Fibroblast of upper back skin (primary cell): ENCODE measurements around the gene MPPED2.

Experiments
- DNase-seq: peaks from one replicate; pipeline ENCODE4 v3.0.0-alpha.2; 2013

MPPED2 gene

DNA sequence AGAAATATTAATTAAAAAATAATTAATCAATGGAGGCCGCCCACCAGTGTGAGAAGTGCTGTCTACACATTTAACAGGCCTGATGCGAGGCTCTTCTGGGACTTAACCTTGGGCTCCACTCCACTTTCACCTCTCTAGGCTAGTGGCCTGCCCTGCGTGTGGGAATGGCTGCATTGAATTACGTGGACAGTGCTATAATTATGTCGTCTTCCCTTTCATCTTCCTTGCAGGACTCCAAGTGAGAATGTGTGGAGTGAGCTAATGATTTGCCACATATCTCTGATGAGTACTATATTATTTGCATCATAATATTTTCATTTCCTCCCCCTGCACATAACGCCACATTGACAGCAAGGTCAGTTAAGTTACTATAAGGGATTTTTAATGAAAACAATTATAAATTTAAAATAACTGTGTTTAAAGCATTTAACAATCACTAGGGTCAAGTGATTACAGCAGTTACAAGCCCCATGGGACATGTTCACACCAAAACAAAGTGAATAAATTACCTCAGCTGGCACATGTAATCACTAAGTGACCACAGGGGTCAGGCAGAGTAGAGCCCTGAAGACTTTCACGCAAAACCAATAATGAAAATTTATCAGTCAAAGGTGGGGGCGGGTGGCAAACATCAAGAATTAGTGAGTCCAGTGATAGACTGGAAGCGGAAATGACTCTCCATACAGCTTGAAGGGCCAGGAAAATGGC lies 63.5 kb downstream of the MPPED2 start:
- no peak for DNase-seq

DNA sequence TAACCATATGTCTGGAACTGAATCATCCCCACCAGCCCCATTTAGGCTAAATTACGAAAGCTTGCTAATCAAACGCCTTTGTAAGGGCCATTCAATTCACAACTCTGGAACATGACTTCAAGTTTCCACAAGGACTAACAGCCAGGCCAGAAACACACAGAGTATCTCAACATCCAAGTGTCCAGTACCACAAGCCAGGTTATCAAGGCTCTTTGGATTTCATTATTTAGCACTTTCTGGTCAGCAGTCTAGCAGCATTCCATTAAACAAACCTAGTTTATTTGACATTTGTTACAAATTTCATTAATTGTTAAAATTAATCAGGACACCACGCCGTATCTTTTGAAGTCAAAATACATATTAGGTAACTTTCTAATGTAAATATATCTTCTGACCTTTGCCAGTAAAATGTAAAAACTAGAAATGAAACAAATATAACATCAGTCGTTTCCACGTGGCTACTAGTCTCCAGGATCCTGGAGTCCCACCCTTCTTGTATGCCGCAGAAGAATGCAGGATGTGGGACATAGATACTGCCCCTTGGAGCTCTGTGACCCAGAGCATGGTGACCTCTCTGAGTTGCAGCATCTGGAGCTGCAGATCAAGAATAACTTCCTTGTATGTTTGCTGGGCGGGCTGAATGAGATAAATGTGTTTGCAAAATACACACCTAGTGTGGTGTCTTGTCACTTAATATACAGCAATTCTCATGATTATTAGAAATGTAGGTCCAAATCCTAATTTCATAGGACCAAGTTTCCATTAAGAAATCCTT lies 64.7 kb downstream of the MPPED2 start:
- no peak for DNase-seq

DNA sequence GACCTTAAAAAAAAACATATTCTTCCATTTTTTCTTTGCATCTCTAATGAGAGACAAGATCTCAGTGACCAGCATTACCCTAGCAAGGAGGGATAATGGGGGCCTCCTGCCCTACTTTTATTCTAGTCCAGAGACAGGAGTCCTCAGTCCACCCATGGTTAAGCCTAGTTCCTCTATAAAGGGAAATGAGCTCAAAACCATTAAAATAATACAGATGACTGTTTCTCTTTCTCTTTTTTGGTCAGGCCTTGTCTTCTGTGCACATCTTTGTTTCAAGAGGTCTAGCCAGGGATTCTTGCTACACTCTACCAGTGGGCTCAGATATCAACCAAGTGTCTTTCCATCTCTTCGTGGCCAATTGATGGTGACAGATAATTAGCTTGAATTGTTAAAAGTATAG lies 73.1 kb downstream of the MPPED2 start:
- DNase-seq = no peak

DNA sequence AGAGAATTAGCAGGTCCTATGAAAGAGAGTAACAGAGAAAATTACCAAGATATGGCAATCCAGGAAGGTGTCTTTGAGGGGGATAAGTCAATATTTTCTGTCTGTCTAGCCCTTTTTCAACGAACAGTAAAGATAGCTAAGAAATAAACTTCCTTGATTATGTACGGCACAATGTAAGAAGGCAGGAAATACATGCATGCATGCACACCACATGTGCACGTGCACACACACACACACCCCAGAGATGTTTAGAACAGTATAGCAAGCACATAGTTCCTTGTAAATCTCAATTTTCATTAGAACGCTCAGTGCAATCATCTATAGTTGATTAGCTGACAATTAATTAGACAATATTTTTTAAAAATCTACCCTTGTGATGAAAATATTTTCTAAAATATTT lies 74.7 kb downstream of the MPPED2 start:
- DNase-seq = no peak

DNA sequence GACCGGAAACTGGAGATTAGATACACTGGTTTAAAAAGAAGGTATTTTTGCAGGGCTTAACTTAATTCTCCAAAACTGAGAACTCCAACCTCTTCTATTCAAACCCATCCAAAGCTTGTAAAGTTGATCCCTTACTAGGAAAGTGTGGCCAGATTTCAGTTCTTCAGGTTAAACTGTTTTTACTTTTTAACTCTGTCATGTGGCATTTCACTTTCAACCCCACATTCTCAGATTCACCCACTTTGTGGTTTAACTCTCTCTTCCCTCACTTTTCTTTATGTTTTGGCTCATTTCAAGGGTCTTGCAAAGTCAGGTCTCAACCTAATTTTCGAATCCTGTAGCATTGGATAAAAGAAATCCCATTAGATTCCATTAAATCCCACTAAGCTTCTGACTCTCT lies 75.4 kb downstream of the MPPED2 start:
- no peak for DNase-seq

DNA sequence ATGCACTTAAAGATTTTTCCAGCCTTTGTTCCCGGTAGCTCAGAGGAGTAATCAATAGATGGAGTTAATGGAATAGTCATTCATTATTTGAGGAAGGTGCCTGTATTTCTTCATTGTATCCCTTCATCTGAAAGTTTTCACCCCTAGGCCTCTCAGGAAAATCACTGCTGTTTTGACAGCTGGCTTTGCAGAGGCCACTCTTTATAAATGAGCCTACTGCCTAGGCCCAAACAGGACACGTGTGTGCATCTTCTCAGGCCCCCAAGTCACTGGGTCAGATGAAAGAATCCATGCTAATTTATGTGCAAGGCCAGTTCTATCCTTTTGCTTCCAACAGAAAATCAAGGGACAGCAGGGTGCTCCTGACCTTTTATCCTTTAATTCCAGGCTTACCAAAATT lies 76.8 kb downstream of the MPPED2 start:
- DNase-seq = no peak

DNA sequence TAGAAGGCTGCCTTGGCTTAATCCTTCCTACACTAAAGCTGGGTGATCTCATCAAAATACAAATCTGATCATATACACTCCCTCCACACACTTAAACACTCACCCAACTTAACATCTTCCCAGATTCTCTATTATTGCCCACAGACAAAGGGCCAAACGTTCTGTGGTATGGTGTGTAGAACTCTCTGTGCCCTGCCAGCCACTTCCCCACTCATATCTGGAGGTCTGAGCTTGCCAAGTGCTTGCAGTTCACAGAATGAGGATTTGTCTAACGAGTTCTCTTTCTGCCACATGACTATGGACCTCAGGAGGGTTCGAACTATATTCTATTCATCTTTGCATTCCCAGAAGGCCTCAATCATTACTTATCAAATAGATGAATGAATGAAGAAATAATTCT lies 77.6 kb downstream of the MPPED2 start:
- no peak for DNase-seq

DNA sequence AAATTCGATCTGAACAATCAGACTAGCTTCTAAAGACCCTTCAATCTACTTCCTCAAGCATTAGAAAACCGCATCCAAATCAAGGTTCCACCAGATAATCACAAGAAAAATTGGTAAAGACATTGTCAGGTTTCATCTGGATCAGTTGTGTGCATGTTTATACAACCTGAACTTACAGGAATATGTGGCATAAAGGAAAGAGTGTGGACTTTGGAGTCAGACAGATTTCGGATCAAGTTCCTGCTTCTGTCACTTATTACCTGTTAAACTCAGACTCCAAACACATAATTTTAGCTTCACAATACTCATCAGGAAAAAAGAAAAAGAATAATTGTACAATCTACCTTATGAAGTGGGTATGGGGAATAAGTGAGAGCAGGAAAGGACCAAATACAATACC lies 80.5 kb downstream of the MPPED2 start:
- no peak for DNase-seq

DNA sequence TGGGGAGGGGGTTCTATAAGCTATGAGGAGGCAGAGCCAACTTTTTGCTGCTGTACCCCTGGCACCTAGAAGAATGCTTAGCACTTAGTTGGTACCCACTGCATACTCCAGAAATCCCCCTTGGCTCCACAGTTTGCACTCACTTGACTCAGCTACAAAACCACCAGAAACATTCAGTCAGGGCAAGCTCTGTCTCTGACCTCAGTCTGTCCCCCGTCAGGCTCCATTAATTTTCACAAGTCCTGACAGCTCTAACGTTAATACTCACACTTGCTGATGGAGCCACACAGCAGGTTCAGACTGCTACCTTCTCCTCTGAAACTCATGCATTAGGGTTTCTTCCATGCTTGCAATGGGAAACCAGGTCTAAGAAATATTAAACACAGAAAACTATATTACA lies 81.7 kb downstream of the MPPED2 start:
- no peak for DNase-seq

DNA sequence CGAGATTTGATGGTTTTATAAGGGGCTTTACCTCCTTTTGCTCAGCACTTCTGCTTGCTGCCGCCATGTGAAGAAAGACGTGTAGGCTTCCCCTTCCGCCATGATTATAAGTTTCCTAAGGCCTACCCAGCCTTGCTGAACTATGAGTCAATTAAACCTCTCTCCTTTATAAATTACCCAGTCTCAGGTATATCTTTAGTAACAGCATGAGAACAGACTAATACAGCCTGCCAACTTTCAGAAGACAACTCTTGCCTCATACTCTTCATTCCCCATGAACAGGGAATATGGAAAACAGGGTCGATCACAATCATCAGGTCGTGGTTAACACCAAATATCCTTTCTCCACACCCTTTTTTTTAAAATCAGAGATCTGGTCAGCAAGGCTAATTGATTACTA lies 83.0 kb downstream of the MPPED2 start:
- no peak for DNase-seq

DNA sequence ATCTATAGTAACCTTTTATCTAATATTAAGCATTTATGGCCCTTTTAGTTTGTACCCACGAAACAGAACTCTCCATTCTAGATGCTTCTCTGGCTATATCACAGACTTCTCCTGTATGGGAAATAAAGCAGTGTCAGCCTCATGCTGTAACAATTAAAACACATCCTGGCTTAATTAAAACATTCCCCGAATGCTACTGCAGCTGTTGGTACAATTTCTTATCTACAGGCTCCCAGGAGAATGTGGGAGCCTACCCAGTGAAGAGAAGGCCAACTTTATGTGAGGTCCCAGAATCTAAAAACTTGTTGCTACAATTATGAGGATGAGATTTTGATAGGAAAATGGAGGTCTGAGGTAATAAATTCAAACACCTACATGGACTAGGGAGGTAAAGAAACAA lies 83.8 kb downstream of the MPPED2 start:
- no peak for DNase-seq

DNA sequence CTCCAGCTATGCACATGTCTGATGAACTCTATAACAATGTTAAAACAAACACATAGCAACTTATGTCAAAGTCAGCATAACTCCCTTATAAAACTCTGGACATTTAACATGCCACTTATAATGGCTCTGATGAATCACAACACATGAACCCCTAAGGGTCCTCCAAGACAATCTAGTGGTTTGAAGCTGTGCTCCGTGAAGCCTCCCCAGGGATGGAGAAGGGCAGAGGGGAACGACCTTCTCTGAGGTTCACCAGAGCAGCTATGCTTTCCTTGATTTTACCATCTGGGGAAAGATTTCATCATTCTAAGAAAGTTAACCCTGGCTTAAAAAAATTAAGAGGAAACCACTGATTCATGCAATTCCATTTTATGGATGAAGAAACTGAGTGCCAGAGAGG lies 84.4 kb downstream of the MPPED2 start:
- no peak for DNase-seq

DNA sequence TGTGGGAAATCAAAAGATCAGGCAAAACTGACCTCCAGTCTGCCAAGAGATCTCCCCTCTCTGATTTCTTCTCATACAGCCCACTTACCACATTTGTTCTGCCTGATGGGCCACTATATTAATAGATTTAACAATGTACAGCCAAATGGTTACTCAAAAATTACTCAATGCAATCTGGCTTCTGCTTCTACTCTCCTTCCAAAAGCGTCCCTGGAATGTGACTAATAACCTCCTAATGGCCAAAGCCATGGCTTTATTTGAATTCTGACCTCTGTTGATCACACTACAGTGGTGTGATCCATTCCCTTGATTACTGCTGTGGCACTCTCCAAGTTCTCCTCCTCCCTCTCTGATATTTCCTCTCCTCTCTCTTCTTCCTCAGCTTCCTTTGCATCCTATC lies 86.2 kb downstream of the MPPED2 start:
- DNase-seq = no peak

DNA sequence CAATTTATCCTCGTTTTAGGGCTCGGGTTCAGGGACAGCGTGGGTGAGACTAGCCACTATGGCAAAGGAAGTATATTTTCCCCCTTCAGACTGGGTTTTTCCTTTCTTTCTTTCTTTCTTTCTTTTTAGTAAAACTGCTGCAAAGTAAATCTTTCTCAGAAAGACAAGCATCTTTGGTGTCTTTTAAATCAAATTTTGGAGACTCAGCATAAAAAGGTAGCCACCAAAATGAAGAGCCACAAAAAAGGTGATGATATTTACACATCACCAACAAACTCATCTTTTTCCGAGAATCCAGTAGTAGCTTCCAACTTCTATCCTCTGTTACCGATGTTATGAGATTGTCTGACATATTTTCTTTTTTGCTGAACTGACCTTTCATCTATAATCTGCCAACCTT lies 88.6 kb downstream of the MPPED2 start:
- no peak for DNase-seq

DNA sequence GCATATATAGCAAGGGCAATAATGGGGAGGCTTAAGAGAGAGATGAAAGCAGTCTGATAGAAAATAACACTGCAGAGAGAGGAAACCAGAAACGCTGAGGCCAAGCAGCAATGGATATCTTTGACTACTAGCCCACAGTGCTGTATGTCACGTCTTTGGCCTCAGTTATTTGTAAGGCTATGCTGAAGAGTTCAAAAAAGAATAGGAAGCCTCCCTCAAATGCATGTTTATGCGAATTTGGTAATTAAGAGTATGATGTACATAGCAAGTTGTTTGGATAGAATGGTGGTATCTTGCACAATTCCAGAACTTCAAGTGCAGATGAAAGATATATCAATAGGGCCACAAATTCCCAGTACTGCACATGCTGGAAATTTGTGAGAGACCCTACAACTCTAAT lies 89.2 kb downstream of the MPPED2 start:
- DNase-seq = no peak

DNA sequence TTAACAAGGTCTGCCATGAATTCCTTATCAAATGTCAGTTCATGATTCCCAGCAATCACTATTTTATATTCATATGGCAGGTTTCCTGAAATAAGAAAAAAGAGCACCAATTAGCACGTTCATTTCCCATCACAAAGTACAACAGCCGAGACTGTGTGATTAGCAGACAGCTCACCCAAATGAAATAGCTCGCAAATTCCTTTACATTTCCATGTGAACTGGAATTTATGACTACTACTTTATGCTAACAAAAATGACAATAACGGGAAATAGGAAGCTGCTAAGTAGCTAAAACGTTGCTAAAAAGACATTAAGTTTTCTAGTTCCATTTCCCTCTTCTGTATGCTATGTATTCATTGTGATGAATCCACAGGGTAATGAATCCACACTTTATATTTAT lies 90.7 kb downstream of the MPPED2 start:
- DNase-seq = no peak

DNA sequence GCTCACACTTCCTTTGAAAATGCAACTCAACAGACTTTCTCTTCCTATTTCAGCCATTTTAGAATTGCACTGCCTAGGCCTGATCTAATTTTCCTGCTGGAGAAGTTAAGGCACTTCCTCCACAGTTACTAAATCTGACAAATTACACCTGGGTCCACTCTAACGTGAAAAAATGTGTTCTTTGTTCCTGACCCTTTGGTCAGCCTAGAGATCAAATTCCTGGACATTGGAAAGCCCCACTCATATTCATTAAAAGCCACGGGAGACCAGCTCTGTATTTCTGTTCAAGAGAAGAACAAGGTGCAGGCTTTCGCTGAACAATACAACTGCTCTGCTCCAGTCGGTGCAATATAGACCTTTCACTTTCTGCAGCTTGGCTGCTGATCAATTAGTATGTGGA lies 96.6 kb downstream of the MPPED2 start:
- no peak for DNase-seq

DNA sequence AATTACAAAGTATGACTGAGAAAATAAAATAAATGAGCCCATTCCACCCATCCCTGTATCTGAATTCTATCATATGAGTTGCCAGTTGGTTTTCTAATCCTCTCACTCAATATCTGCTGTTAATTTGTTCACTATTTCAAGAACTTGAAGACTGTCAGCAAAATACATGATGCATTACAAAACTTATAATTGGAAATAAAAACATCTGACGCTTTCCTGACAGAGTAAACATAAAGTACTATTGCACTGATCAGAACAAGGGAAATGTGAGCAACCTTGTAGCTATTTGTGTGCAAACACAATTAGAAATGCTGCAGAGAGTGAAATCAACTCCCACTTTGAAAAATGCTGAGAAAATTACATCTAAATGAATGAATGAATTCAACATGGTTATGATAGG lies 97.1 kb downstream of the MPPED2 start:
- DNase-seq = no peak

DNA sequence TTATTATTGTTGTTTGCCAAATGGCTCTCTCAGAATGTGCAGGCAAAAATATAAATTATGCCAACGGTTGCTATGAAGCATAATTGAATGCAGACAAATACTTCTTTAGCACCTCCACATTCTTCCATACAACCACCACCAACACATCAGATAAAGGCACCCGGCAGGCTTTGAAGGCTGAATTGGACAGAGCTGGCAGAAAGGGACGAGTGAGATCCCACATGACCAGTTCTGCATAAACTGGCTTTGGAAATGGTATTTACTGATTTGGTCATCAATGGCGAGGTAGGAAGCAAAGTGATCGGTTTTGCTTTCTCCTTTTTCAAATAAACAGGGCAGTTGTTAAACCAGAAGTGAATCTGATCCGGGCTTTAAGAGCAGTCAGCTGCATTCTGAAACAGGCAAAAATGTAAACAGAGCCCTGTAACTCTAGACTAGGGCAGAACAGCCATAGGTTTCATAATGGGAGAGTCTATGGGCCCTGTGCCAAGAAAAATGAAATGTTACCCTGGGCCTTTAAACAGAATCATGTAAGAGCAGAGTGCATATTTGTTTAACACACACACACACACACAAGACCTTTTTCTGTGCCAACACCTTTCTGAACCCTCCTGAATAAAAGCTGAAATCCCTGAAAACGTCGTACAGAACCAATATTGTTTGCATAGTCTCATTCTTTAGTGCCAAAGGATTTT lies 97.7 kb downstream of the MPPED2 start:
- DNase-seq = peak; percentile 57

DNA sequence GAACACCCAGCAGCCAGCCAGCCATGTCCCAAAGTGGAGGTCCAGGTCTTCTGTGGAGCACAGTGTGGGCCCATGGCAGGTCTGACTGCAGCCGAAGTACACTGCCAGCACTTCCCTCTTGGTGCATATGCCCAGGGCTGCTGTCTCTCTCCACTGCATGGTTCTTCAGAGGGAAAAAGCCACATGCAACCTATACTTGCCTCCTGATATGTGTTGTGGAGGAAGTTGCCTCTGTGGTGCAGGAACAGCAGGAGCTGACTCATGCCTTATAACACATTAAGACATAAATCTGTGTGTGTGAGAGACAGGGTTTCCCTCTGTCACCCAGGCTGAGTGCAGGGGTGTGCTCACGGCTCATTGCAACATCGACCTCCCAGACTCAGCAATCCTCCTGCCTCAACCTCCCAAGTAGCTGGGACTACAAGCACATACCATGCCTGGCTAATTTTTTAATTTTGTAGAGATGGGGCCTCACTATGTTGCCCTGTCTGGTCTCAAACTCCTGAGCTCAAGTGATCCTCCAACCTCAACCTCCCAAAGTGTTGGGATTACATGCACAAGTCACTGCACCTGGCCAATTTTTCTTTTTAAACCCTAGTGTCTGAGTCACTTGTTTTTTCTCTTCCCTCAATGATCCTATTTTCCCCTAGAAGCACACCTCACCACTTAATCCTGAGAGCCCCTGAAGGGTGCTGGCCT lies 98.8 kb downstream of the MPPED2 start:
- DNase-seq = peak; percentile 52

DNA sequence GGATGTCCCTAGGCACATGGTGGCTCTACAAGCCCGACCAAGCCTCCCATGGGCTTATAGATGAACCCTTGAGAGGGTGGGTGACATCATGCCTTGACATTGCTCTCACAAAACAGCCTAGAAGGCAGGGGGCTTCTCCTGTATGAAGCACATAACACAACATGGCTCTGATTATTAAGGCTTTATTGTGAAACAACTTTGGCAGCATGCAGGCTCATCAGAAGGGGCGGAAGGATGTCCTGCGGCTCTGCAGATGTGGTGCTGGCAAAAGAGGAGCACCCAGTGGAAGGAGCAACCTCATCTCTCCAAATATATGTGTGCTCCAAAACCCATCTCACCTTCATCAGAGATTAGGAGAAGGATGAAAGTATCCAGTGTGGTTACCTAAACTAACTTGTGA lies 100.4 kb downstream of the MPPED2 start:
- no peak for DNase-seq

DNA sequence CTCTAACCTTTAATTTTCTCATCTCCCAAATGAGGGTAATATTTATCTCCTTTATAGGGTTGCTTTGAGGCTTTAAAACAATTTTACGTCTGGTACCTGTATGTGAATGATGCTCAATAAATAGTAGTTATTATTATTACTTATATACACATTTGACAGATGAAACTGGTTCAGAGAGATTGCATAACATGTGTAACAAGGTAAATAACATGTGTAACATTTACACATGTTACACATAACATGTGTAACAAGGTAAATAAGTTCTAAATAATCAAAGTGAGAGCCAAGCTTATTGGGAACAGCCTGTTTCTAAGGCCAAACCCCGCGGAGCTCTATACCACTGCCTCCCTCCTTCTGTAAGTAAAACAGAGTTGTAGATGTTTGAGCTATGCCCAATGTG lies 100.9 kb downstream of the MPPED2 start:
- no peak for DNase-seq

DNA sequence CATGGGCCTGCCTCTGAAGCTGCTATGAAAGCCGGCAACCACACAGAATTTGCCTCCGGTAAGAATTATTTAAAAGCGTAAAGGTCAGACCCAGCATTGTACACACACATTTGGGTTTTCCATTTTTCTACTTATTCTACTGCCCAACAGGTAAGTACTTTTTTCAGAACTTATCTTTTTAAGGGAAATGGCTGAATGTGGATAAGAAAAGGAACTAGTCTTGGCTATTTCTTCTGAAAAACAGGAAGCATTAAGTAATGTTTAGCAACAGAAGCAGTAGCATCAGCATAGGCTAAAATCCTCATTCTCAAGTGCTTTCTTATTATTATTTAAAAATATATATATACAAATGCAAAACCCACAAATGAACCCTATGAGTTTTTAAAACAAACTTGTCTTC lies 103.1 kb downstream of the MPPED2 start:
- DNase-seq = no peak

DNA sequence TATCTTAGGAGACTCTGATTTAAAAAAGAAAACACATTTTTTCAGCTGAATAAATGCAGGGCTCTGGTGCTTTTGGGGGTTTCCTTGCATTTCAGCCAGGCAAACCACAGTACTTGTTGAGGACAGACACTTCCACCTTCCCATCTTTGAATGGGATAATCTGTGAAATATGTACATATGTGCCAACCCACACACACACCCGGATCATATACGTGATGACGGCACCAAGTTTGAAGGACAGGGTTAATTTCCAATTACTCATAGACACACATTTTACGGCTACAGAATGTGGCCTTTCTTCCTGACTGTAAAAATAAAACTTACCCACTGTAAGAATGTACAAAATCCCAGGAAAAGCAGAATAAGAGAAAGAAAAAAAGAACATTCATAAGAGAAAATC lies 104.4 kb downstream of the MPPED2 start:
- DNase-seq = peak; percentile 32
